Osteoblast (primary cell): ENCODE data around the gene RABEP1. TPM values are rescaled to one million over a fixed set of nuclear protein-coding genes. Genes with fewer than 3 reads are reported as not detected.

Experiments used
- DNase-seq: peaks from one replicate; pipeline ENCODE4 v3.0.0; 2011; ENCODE audit warnings: low spot score, mixed read lengths; ENCODE audit not compliant: insufficient read length; ENCODE audit errors: missing footprints
- H2AFZ ChIP-seq: 2 replicates; pipeline ENCODE4 v1.6.0; 2011; ENCODE audit warnings: mild to moderate bottlenecking, low read length
- H3K27ac ChIP-seq: 2 replicates; pipeline ENCODE4 v1.5.1; 2011; ENCODE audit warnings: mild to moderate bottlenecking, low read depth, low read length, moderate library complexity
- H3K27me3 ChIP-seq: 2 replicates; pipeline ENCODE4 v1.6.0; 2012; ENCODE audit warnings: mild to moderate bottlenecking, control low read depth, inconsistent platforms, low read length, moderate library complexity; ENCODE audit not compliant: insufficient read depth
- H3K36me3 ChIP-seq: 2 replicates; pipeline ENCODE4 v1.5.1; 2011; ENCODE audit warnings: mild to moderate bottlenecking, low read length, control low read depth, moderate library complexity; ENCODE audit not compliant: insufficient read depth
- H3K4me1 ChIP-seq: 2 replicates; pipeline ENCODE4 v1.5.1; 2011; ENCODE audit warnings: mild to moderate bottlenecking, low read length, control low read depth, moderate library complexity; ENCODE audit not compliant: insufficient read depth
- H3K4me2 ChIP-seq: 2 replicates; pipeline ENCODE4 v1.6.0; 2011; ENCODE audit warnings: mild to moderate bottlenecking, low read length; ENCODE audit not compliant: insufficient read depth
- H3K4me3 ChIP-seq: fragments of 200-600 bp; sonication (generic); 3 replicates; pipeline ENCODE4 v1.5.1; 2012; ENCODE audit warnings: mild to moderate bottlenecking, low read length, inconsistent platforms; ENCODE audit not compliant: insufficient read depth
- H3K79me2 ChIP-seq: 2 replicates; pipeline ENCODE4 v1.6.0; 2012; ENCODE audit warnings: mild to moderate bottlenecking, low read length, control low read depth, inconsistent platforms; ENCODE audit not compliant: insufficient read depth
- H3K9me3 ChIP-seq: 2 replicates; pipeline ENCODE4 v1.5.1; 2011; ENCODE audit warnings: low read depth, low read length, control low read depth
- H4K20me1 ChIP-seq: 2 replicates; pipeline ENCODE4 v1.6.0; 2012; ENCODE audit warnings: mild to moderate bottlenecking, low read length, control low read depth; ENCODE audit not compliant: insufficient read depth
- CTCF ChIP-seq: IDR thresholded peaks from 2 replicates; pipeline ENCODE4 v1.5.1; 2011; ENCODE audit warnings: mild to moderate bottlenecking, low read depth, low read length, moderate library complexity; ENCODE audit errors: extremely low read depth
- total RNA-seq: library from RNA; depleted of rRNA; stranded (reverse); fragments of >200 nt; gene quantifications from 2 replicates; pipeline ENCODE4 v1.2.3, GENCODE V29; 2012

Gene RABEP1
- total RNA-seq, 1 donor, result 59.4 TPM

- no peak for DNase-seq
- no peaks in the 10 kb centered on the region for H3K36me3 ChIP-seq
- peaks cover 4% of the 10 kb centered on the region for H3K4me1 ChIP-seq
- H3K9me3 ChIP-seq, result no peaks in the 10 kb centered on the region
- H2AFZ ChIP-seq, result no peak overlapping the region
- no peak overlapping the region for H3K4me3 ChIP-seq
- peaks cover 91% of the 10 kb centered on the region for H3K79me2 ChIP-seq
- H3K4me2 ChIP-seq, result no peak overlapping the region
- peak overlapping the region; percentile 1 for H3K27ac ChIP-seq
- H4K20me1 ChIP-seq, result peaks cover 26% of the 10 kb centered on the region
- TF ChIP-seq CTCF, result no peak
- H3K27me3 ChIP-seq, result no peaks in the 10 kb centered on the region
Measured at GRCh38 chr17:5299383-5299782, 17.3 kb downstream of the RABEP1 start.

DNA sequence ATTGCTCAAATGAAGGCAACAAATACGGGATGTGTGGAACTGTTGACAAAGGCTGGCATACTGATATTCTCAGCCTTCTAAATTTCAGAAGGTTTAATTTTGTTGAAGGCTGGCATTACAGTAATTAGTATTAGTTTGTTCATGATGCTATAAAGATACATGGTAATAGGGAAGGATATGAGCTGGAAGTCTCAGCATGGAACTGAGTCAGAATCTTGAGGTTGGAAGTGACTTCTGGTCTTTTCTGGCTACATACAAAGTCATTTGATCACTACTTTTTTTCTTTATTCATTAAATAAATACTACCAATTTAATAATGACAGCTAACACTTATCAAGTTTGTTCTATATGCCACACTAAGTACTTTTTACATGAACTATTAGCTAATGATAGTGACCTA, 22.6 kb downstream of the RABEP1 start:
- Histone ChIP-seq H3K36me3 (no peaks in the 10 kb centered on the region), H3K27me3 (no peaks in the 10 kb centered on the region), H3K79me2 (peaks cover 92% of the 10 kb centered on the region), H2AFZ (no peak overlapping the region), H3K4me2 (no peak overlapping the region), H4K20me1 (peaks cover 42% of the 10 kb centered on the region), H3K27ac (no peak overlapping the region), H3K9me3 (no peaks in the 10 kb centered on the region), H3K4me1 (peaks cover 12% of the 10 kb centered on the region), H3K4me3 (no peak overlapping the region)
- no peak for DNase-seq
- TF ChIP-seq CTCF, result no peak

- peaks cover 76% of the 10 kb centered on the region for H3K79me2 ChIP-seq
- H3K9me3 ChIP-seq, result no peaks in the 10 kb centered on the region
- H4K20me1 ChIP-seq, result peaks cover 33% of the 10 kb centered on the region
Measured at GRCh38 chr17:5309851-5310250, 27.8 kb downstream of the RABEP1 start.

GRCh38 chr17:5325851-5326250, 43.8 kb downstream of the RABEP1 start:
- H2AFZ ChIP-seq, result no peak overlapping the region
- no peak for TF ChIP-seq CTCF
- H4K20me1 ChIP-seq, result no peaks in the 10 kb centered on the region
- H3K4me3 ChIP-seq, result no peak overlapping the region
- peaks cover 3% of the 10 kb centered on the region for H3K36me3 ChIP-seq
- H3K27me3 ChIP-seq, result no peaks in the 10 kb centered on the region
- peaks cover 63% of the 10 kb centered on the region for H3K79me2 ChIP-seq
- H3K27ac ChIP-seq, result no peak overlapping the region
- H3K4me1 ChIP-seq, result peaks cover 5% of the 10 kb centered on the region
- H3K9me3 ChIP-seq, result no peaks in the 10 kb centered on the region
- DNase-seq, result no peak
- H3K4me2 ChIP-seq, result no peak overlapping the region

More at GRCh38 chr17:5309851-5310250, 27.8 kb downstream of the RABEP1 start:
- Histone ChIP-seq H3K36me3 (peaks cover 5% of the 10 kb centered on the region), H2AFZ (no peak overlapping the region), H3K27me3 (no peaks in the 10 kb centered on the region), H3K4me2 (no peak overlapping the region), H3K27ac (no peak overlapping the region), H3K4me3 (no peak overlapping the region), H3K4me1 (peaks cover 12% of the 10 kb centered on the region)
- TF ChIP-seq CTCF, result no peak
- no peak for DNase-seq
